T-helper 1 cell treated with Interleukin-12 subunit alpha and Interleukin-12 subunit beta and Interleukin-4 antibody, amounts not matched to agents 30 μg/mL and 1 μg/mL, for 36 hours (primary cell): ENCODE data around the gene TWIST2.

ENCODE experiments used
- H3K27ac Mint-ChIP-seq: one replicate; pipeline ENCODE4 v1.8.0; 2021; ENCODE audit warnings: mild to moderate bottlenecking, mixed read lengths
- H3K27me3 Mint-ChIP-seq: one replicate; pipeline ENCODE4 v1.8.0; 2021; ENCODE audit warnings: low read depth, mixed read lengths
- H3K36me3 Mint-ChIP-seq: one replicate; pipeline ENCODE4 v1.8.0; 2021; ENCODE audit warnings: low read depth, mixed read lengths
- H3K4me1 Mint-ChIP-seq: one replicate; pipeline ENCODE4 v1.8.0; 2021; ENCODE audit warnings: low read depth, mixed read lengths
- H3K4me3 Mint-ChIP-seq: one replicate; pipeline ENCODE4 v1.8.0; 2021; ENCODE audit warnings: mild to moderate bottlenecking, moderate library complexity, mixed read lengths
- H3K9me3 Mint-ChIP-seq: one replicate; pipeline ENCODE4 v1.8.0; 2021; ENCODE audit warnings: mixed read lengths

TWIST2 gene

GRCh38 chr2:238949710-238950345 is 101.9 kb downstream of the TWIST2 start:
- Mint-ChIP-seq H3K4me3 (no peak overlapping the region), H3K36me3 (no peaks in the 10 kb centered on the region), H3K27me3 (peaks cover 12% of the 10 kb centered on the region), H3K27ac (no peak overlapping the region), H3K9me3 (no peaks in the 10 kb centered on the region), H3K4me1 (peaks cover 9% of the 10 kb centered on the region)

DNA sequence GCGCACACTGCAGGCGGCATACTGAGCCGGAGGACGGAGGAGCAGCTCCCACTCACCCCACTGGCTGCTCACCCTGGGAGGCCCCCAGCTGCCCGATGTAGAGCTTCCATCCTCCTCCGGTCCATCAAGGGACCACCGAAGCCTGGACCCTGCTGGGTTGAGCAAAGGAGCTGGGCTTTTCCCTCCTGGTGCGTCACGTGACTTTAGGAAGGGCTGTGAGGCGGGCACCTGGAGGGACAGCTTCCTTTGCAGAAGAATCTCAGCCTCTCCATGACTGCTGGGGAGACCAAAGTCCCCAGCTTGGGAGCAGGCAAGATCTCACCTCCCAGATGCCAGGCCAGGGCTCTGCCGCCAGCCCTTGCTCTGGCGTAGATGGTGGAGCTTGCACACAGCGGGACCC is 102.7 kb downstream of the TWIST2 start:
- H3K27me3 Mint-ChIP-seq: peaks cover 12% of the 10 kb centered on the region
- H3K27ac Mint-ChIP-seq: no peak overlapping the region
- H3K9me3 Mint-ChIP-seq: no peaks in the 10 kb centered on the region
- no peaks in the 10 kb centered on the region for H3K36me3 Mint-ChIP-seq
- peaks cover 9% of the 10 kb centered on the region for H3K4me1 Mint-ChIP-seq
- no peak overlapping the region for H3K4me3 Mint-ChIP-seq

DNA sequence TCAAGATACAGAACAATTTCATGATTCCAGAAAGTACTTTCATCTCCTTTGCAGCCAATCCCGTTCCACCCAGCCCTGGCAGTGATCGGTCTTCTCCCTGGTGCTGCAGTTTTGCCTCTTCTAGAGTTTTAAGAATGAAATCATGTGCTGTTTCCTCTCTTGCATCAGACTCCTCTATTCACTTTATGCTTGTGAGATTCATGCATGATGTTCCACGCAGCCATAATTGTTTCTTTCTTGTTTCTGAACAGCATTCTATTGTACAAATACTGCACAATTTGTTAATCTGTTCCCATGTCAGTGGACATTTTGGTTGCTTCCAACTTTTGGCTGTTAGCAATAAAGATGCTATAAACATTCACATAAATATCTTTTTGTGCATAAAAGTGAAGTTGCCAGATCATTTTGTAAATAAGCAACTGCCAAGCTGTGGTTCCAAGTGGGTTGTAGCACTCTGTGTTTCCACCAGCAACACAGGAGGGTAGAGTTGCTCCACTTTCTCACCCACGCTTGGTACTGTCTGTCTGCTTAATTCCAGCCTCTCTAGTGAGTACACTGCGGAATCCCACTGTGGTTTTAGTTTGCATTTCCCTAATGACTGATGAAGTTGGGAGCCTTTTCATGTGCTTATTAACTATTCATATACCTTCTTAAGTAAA is 104.5 kb downstream of the TWIST2 start:
- H3K36me3 Mint-ChIP-seq: no peaks in the 10 kb centered on the region
- H3K27ac Mint-ChIP-seq: no peak overlapping the region
- H3K27me3 Mint-ChIP-seq: peaks cover 19% of the 10 kb centered on the region
- H3K4me1 Mint-ChIP-seq: peaks cover 9% of the 10 kb centered on the region
- H3K4me3 Mint-ChIP-seq: no peak overlapping the region
- no peaks in the 10 kb centered on the region for H3K9me3 Mint-ChIP-seq

GRCh38 chr2:238954841-238955591 is 107.1 kb downstream of the TWIST2 start:
- Mint-ChIP-seq H3K27me3 (peaks cover 32% of the 10 kb centered on the region), H3K36me3 (no peaks in the 10 kb centered on the region), H3K9me3 (no peaks in the 10 kb centered on the region), H3K4me1 (no peaks in the 10 kb centered on the region), H3K4me3 (no peak overlapping the region), H3K27ac (no peak overlapping the region)

DNA sequence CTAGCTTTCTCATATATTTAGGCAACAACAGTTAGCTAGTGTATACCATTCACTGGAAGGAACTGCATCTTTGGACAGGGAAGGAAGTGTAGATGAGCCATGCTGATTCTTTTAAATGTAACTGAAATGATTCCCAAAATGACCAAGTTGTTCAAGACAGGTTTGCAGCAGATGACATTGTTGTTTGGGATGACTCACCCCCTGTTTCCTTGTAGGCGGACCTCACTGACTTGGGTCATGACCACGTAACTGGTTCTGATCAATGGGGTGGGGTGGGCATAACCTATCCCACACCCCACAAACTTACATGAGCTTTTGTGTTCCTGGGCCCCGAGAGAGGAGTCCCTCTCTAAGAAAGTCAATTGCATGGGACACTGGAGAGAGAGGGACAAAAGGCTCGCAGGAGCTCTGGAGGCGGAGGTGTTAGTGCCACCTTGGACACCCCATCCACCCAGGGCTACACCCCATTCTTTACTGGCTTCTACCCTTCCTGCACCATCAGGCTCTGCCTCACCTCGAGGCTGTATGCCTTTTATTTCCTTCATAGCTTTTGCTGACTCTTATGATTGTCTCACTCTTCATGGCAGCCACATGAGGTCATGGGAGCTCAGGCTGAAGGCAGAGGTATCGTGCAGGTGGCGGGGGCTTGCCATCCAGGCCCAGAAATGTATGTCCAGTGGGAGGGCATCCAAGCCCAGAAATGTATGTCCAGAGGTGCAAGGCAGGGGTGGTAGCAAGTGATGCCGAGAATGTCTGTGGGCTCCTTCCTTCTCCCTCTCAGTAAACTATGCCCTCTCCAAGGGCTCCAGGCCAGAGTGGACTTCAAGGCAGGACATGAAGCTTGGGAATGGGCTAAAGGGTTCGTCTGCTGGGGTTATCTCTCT is 108.0 kb downstream of the TWIST2 start:
- Mint-ChIP-seq H3K4me3 (no peak overlapping the region), H3K9me3 (no peaks in the 10 kb centered on the region), H3K4me1 (no peaks in the 10 kb centered on the region), H3K36me3 (no peaks in the 10 kb centered on the region), H3K27me3 (peaks cover 32% of the 10 kb centered on the region), H3K27ac (no peak overlapping the region)

GRCh38 chr2:238956676-238957075 is 108.8 kb downstream of the TWIST2 start:
- Mint-ChIP-seq H3K4me3 (no peak overlapping the region), H3K36me3 (no peaks in the 10 kb centered on the region), H3K27me3 (peaks cover 32% of the 10 kb centered on the region), H3K4me1 (no peaks in the 10 kb centered on the region), H3K9me3 (no peaks in the 10 kb centered on the region), H3K27ac (no peak overlapping the region)
